Measurements from ENCODE around the gene PNPLA2. TPM values are rescaled to one million over a fixed set of nuclear protein-coding genes. Genes with fewer than 3 reads are reported as not detected.

PNPLA2 gene
- total RNA-seq, 1 experiment from 2014 or later: 40.2 TPM

GRCh38 chr11:791658-792534 lies 26.8 kb upstream of the PNPLA2 start:
- H4K20me1 ChIP-seq (ENCODE audit: low read length): no peaks in the 10 kb centered on the region
- H3K4me1 ChIP-seq (ENCODE audit: insufficient read depth, low read length): peaks cover 16% of the 10 kb centered on the region
- no peak overlapping the region for H3K27ac ChIP-seq (ENCODE audit: low read length)
- H3K79me2 ChIP-seq (ENCODE audit: low read length): peaks cover 16% of the 10 kb centered on the region
- H3K4me2 ChIP-seq (ENCODE audit: low read length): no peak overlapping the region
- no peak overlapping the region for H3K9ac ChIP-seq (ENCODE audit: low read length)
- no peak for TF ChIP-seq CTCF (conservative IDR thresholded peaks at IDR 0.05; ENCODE audit: low read depth, low read length)
- no peak for TF ChIP-seq EZH2phosphoT487 (IDR thresholded peaks at IDR 0.05; ENCODE audit: borderline replicate concordance, low read length)
- TF ChIP-seq EZH2 (IDR thresholded peaks at IDR 0.05; ENCODE audit: low read length, unreplicated experiment): no peak
- H3K9me2 ChIP-seq (replicated peaks; ENCODE audit: low read length): no peaks in the 10 kb centered on the region
- DNase-seq (no peak), ATAC-seq (no peak)
- intact Hi-C loops (cut with micrococcal nuclease): no loop called here
- H3K4me3 ChIP-seq (ENCODE audit: low read length): no peak overlapping the region
- CTCF ChIA-PET: interaction anchor here (0.6 kb wide), 1 partner anchor 1041 kb away, joined by 14 read pairs; no protein-coding TSS in a partner anchor
- BruUV-seq (replicated peaks): no TSS peak
- H3K36me3 ChIP-seq (ENCODE audit: low read depth, low read length): no peaks in the 10 kb centered on the region; the same call in 1 of the 2 replicates
- POLR2A ChIA-PET (ENCODE audit: unreplicated experiment): no interaction called here
- peaks cover 4% of the 10 kb centered on the region for H3F3A ChIP-seq (ENCODE audit: low read length, unreplicated experiment)
- no peaks in the 10 kb centered on the region for H3K27me3 ChIP-seq (ENCODE audit: low read length)
- no peak overlapping the region for H2AFZ ChIP-seq (ENCODE audit: low read length)
- H3K9me3 ChIP-seq (ENCODE audit: low read length): no peaks in the 10 kb centered on the region

GRCh38 chr11:792535-792821 lies 26.2 kb upstream of the PNPLA2 start:
- intact Hi-C loops (cut with micrococcal nuclease): no loop called here
- Histone ChIP-seq H3F3A (ENCODE audit: low read length, unreplicated experiment) (peaks cover 4% of the 10 kb centered on the region), H3K4me1 (ENCODE audit: insufficient read depth, low read length) (peaks cover 19% of the 10 kb centered on the region), H3K27ac (ENCODE audit: low read length) (no peak overlapping the region), H3K4me3 (ENCODE audit: low read length) (no peak overlapping the region), H2AFZ (ENCODE audit: low read length) (no peak overlapping the region), H3K9ac (ENCODE audit: low read length) (no peak overlapping the region), H3K9me3 (ENCODE audit: low read length) (no peaks in the 10 kb centered on the region), H3K27me3 (ENCODE audit: low read length) (no peaks in the 10 kb centered on the region), H3K4me2 (ENCODE audit: low read length) (no peak overlapping the region), H3K79me2 (ENCODE audit: low read length) (peaks cover 21% of the 10 kb centered on the region), H4K20me1 (ENCODE audit: low read length) (no peaks in the 10 kb centered on the region), H3K9me2 (replicated peaks; ENCODE audit: low read length) (no peaks in the 10 kb centered on the region), H3K36me3 (ENCODE audit: low read depth, low read length) (no peaks in the 10 kb centered on the region; the same call in 1 of the 2 replicates)
- no peak for ATAC-seq
- ChIA-PET CTCF (no interaction called here), POLR2A (ENCODE audit: unreplicated experiment) (no interaction called here)
- BruUV-seq (replicated peaks): no TSS peak
- no peak for DNase-seq
- TF ChIP-seq EZH2phosphoT487 (IDR thresholded peaks at IDR 0.05; ENCODE audit: borderline replicate concordance, low read length) (no peak), CTCF (conservative IDR thresholded peaks at IDR 0.05; ENCODE audit: low read depth, low read length) (no peak), EZH2 (IDR thresholded peaks at IDR 0.05; ENCODE audit: low read length, unreplicated experiment) (no peak)

GRCh38 chr11:792873-793272 lies 25.8 kb upstream of the PNPLA2 start:
- Histone ChIP-seq H2AFZ (ENCODE audit: low read length) (no peak overlapping the region), H3K4me2 (ENCODE audit: low read length) (no peak overlapping the region), H3K27ac (ENCODE audit: low read length) (no peak overlapping the region), H3K9me2 (replicated peaks; ENCODE audit: low read length) (no peaks in the 10 kb centered on the region), H3K79me2 (ENCODE audit: low read length) (peaks cover 24% of the 10 kb centered on the region), H4K20me1 (ENCODE audit: low read length) (no peaks in the 10 kb centered on the region), H3K27me3 (ENCODE audit: low read length) (no peaks in the 10 kb centered on the region), H3F3A (ENCODE audit: low read length, unreplicated experiment) (peaks cover 4% of the 10 kb centered on the region), H3K4me1 (ENCODE audit: insufficient read depth, low read length) (peaks cover 19% of the 10 kb centered on the region), H3K9me3 (ENCODE audit: low read length) (no peaks in the 10 kb centered on the region), H3K4me3 (ENCODE audit: low read length) (no peak overlapping the region), H3K9ac (ENCODE audit: low read length) (no peak overlapping the region), H3K36me3 (ENCODE audit: low read depth, low read length) (no peaks in the 10 kb centered on the region; the same call in 1 of the 2 replicates)
- DNase-seq: no peak
- no peak for ATAC-seq
- ChIA-PET POLR2A (ENCODE audit: unreplicated experiment) (no interaction called here), CTCF (no interaction called here)
- TF ChIP-seq EZH2phosphoT487 (IDR thresholded peaks at IDR 0.05; ENCODE audit: borderline replicate concordance, low read length) (no peak), EZH2 (IDR thresholded peaks at IDR 0.05; ENCODE audit: low read length, unreplicated experiment) (no peak), CTCF (conservative IDR thresholded peaks at IDR 0.05; ENCODE audit: low read depth, low read length) (no peak)
- intact Hi-C loops (cut with micrococcal nuclease): no loop called here
- no TSS peak for BruUV-seq (replicated peaks)

All from PC-3 (cell line).